WTC11 (cell line): ENCODE measurements around the gene GPD1L.

Experiments used
- FOXJ3 ChIP-seq: sonication (generic); formaldehyde crosslinking; IDR thresholded peaks from 2 replicates; pipeline ENCODE4 v1.9.0; 2021; ENCODE audit warnings: missing genetic modification reagents, mild to moderate bottlenecking, borderline replicate concordance
- JUN ChIP-seq: sonication (generic); formaldehyde crosslinking; IDR thresholded peaks from 2 replicates; pipeline ENCODE4 v1.8.0; 2023; ENCODE audit warnings: mild to moderate bottlenecking, missing genetic modification reagents
- MAX ChIP-seq: sonication (generic); formaldehyde crosslinking; IDR thresholded peaks from 2 replicates; pipeline ENCODE4 v1.8.0; 2022; ENCODE audit warnings: mild to moderate bottlenecking, missing genetic modification reagents
- NFYB ChIP-seq: sonication (generic); formaldehyde crosslinking; conservative IDR thresholded peaks from 2 replicates; pipeline ENCODE4 v1.8.0; 2022; ENCODE audit warnings: low read depth, missing genetic modification reagents
- NR2C2 ChIP-seq: sonication (generic); formaldehyde crosslinking; IDR thresholded peaks from 2 replicates; pipeline ENCODE4 v1.8.0; 2022; ENCODE audit warnings: mild to moderate bottlenecking, missing genetic modification reagents
- ZSCAN18 ChIP-seq: fragments of 250-450 bp; sonication (Bioruptor Pico); IDR thresholded peaks from 2 replicates; pipeline ENCODE4 v2.1.2; 2022; ENCODE audit warnings: mild to moderate bottlenecking, moderate library complexity
- TF ChIP-seq, protein P1 (sequence below): fragments of 200-600 bp; IDR thresholded peaks from 2 replicates; pipeline ENCODE4 v1.8.0; 2022; ENCODE audit warnings: antibody characterized with exemption
- TF ChIP-seq, protein P2 (sequence below): sonication (generic); formaldehyde crosslinking; IDR thresholded peaks from 2 replicates; pipeline ENCODE4 v1.8.0; 2023; ENCODE audit warnings: missing genetic modification reagents, mild to moderate bottlenecking, borderline replicate concordance

GRCh38 chr3:32078864-32079263 is 27.6 kb upstream of the GPD1L start:
- TF ChIP-seq, protein P1, sequence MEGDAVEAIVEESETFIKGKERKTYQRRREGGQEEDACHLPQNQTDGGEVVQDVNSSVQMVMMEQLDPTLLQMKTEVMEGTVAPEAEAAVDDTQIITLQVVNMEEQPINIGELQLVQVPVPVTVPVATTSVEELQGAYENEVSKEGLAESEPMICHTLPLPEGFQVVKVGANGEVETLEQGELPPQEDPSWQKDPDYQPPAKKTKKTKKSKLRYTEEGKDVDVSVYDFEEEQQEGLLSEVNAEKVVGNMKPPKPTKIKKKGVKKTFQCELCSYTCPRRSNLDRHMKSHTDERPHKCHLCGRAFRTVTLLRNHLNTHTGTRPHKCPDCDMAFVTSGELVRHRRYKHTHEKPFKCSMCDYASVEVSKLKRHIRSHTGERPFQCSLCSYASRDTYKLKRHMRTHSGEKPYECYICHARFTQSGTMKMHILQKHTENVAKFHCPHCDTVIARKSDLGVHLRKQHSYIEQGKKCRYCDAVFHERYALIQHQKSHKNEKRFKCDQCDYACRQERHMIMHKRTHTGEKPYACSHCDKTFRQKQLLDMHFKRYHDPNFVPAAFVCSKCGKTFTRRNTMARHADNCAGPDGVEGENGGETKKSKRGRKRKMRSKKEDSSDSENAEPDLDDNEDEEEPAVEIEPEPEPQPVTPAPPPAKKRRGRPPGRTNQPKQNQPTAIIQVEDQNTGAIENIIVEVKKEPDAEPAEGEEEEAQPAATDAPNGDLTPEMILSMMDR = no peak
- TF ChIP-seq JUN (no peak), NFYB (no peak), MAX (CRISPR knock-in tag) (no peak), FOXJ3 (no peak), ZSCAN18 (CRISPR knock-in tag) (no peak), NR2C2 (CRISPR knock-in tag) (no peak)
- TF ChIP-seq, protein P2, sequence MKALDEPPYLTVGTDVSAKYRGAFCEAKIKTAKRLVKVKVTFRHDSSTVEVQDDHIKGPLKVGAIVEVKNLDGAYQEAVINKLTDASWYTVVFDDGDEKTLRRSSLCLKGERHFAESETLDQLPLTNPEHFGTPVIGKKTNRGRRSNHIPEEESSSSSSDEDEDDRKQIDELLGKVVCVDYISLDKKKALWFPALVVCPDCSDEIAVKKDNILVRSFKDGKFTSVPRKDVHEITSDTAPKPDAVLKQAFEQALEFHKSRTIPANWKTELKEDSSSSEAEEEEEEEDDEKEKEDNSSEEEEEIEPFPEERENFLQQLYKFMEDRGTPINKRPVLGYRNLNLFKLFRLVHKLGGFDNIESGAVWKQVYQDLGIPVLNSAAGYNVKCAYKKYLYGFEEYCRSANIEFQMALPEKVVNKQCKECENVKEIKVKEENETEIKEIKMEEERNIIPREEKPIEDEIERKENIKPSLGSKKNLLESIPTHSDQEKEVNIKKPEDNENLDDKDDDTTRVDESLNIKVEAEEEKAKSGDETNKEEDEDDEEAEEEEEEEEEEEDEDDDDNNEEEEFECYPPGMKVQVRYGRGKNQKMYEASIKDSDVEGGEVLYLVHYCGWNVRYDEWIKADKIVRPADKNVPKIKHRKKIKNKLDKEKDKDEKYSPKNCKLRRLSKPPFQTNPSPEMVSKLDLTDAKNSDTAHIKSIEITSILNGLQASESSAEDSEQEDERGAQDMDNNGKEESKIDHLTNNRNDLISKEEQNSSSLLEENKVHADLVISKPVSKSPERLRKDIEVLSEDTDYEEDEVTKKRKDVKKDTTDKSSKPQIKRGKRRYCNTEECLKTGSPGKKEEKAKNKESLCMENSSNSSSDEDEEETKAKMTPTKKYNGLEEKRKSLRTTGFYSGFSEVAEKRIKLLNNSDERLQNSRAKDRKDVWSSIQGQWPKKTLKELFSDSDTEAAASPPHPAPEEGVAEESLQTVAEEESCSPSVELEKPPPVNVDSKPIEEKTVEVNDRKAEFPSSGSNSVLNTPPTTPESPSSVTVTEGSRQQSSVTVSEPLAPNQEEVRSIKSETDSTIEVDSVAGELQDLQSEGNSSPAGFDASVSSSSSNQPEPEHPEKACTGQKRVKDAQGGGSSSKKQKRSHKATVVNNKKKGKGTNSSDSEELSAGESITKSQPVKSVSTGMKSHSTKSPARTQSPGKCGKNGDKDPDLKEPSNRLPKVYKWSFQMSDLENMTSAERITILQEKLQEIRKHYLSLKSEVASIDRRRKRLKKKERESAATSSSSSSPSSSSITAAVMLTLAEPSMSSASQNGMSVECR = no peak
